Measurements from ENCODE around the gene WBP11.

DNA sequence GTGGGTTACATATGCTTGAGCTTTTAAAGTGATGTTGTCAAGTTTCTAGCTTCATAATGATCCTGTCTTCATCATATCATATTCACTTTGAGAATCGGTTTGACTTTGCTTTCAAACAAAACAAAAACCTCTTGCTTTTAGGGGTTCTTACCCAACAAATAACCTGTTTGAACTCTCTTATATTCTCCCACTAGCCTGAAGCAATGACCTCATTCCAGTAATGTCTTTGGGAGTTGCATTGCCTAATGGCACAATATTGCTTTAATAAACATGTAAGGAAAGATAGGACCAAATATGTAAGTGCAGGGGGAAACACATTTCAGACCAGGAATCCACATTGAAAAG, 27.7 kb downstream of the WBP11 start:
- TF ChIP-seq CTCF (IDR thresholded peaks at IDR 0.05), result no peak
- TF ChIP-seq POLR2A (IDR thresholded peaks at IDR 0.05), result no peak
